SU-DHL-6 (cell line): Measurements from ENCODE around the gene SPG7.

Source experiments
- CTCF ChIP-seq: fragments of 200-600 bp; sonication (generic); IDR thresholded peaks from one replicate; pipeline ENCODE4 v1.5.1; 2017; ENCODE audit warnings: antibody characterized with exemption, mild to moderate bottlenecking, low read length, moderate library complexity; ENCODE audit not compliant: insufficient read depth, poor library complexity, severe bottlenecking
- EZH2phosphoT487 ChIP-seq: fragments of 200-600 bp; sonication (generic), shearing (Covaris generic); conservative IDR thresholded peaks from 2 replicates; pipeline ENCODE4 v1.6.1; 2018; ENCODE audit warnings: mild to moderate bottlenecking, antibody characterized with exemption, low read length, moderate library complexity, mixed read lengths

DNA sequence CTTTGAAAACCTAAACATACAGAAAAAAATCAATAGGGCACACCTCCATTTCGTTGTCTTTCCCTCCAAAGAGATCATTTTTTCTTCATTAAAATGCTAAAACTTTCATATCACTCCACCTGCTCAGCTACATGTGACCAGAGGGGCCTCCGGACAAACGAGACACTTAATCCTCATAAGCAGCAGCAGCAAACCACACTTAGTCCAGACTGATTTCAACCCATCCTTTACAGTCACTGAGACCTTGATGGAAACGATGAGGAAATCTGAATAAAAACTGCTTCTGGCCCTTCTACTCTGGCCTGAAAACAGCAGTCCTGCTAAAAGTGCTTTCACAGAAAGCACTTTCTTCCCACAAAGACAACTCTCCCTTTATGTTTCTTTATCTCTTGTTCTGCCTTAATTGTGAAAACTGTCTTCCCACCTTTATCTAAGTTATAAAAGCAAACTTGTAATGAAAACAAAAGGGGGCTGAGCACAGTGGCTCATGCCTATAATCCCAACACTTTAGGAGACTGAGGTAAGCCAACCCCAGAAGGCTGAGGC lies 22.4 kb upstream of the SPG7 start:
- TF ChIP-seq CTCF (no peak), EZH2phosphoT487 (no peak)
